Left renal pelvis (tissue), 4 donors: ENCODE data around the gene SH3BP1. TPM values are rescaled to one million over a fixed set of nuclear protein-coding genes. Genes with fewer than 3 reads are reported as not detected.
"Not testable (repeated sequence)": the region's sequence is repeated elsewhere in the genome, so short reads cannot be mapped to it uniquely, and the experiment has no call there.

Experiments used
- DNase-seq, 4 donors: peaks; one replicate each; pipeline ENCODE4 v3.0.0-alpha.2; 2013; ENCODE audit warnings: low read depth in 4 of 4, low spot score in 3 of 4
- polyA plus RNA-seq, 4 donors: library from polyadenylated mRNA; unstranded; fragments of 120-200 nt; gene quantifications; one replicate each; pipeline ENCODE4 v1.2.1, GENCODE V29; 2013; ENCODE audit not compliant: insufficient read length in 4 of 4

The SH3BP1 gene
- polyA plus RNA-seq, 4 donors: 16.1 to 27.5 (median 24.1) TPM

DNA sequence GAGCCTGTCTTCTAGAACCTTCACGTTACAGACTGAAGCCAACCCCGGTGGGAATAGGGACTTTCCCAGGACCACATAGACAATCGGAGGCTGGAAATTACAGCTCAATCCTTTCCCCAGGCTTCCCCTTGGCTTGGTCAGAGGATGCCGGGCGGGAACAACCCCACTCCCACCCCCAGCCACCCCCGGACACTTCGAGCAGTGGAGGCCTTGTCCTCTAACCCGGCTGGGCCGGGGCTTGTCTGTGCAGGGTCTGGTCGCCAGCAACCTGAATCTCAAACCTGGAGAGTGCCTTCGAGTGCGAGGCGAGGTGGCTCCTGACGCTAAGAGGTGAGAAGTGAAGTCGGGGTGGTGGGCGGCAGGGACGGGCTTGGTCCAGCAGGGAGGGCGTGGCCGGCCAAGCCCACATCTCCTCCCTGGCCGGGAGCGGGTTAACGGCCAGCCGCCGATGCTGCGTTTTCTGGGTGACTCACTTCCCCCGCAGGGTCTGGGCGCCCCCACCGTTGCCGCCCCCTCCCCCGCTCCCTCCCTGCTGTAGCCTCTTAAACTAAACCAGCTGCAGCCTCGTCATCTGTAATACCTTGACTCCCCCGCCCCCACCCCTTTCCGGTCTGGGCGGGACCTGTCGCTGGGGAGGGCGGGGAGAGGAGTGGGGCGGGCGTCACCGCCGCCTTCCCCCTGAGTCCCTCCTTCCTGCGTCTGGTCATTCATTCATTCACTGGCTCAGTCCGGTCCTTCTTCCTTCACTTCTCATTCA, 37.4 kb downstream of the SH3BP1 start:
- DNase-seq: peak in 1 of 4 donors; percentile 77

DNA sequence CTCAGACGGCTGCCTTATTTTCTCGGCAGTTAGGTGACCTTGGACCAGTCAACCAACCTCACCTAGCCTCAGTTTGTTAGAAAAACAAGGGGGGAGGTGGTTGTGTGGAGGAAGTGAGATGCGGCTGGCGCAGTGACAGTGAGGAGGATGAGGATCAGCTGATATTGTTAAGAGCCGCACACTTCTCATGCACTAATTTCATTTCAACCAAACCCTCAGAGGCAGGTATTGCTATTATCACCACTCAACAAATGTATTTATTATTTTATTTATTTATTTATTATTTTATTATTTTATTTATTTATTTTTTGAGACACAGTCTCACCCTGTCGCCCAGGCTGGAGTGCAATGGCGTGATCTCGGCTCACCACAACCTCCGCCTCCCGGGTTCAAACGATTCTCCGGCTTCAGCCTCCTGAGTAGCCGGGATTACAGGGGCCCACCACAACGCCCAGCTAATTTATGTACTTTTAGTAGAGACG, 38.1 kb downstream of the SH3BP1 start:
- no peak for DNase-seq

DNA sequence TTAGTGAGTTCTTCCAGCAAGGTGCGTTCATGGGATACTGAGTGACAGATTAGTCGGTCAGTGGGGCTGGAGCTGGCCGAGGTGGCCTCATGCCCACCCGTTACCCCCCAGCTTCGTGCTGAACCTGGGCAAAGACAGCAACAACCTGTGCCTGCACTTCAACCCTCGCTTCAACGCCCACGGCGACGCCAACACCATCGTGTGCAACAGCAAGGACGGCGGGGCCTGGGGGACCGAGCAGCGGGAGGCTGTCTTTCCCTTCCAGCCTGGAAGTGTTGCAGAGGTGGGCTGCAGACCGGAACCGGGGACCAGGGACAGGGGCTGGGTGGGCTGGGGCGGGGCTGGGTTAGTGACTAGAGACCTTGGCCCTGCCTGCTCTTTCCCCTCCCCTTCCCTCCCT, 38.9 kb downstream of the SH3BP1 start:
- no peak for DNase-seq

DNA sequence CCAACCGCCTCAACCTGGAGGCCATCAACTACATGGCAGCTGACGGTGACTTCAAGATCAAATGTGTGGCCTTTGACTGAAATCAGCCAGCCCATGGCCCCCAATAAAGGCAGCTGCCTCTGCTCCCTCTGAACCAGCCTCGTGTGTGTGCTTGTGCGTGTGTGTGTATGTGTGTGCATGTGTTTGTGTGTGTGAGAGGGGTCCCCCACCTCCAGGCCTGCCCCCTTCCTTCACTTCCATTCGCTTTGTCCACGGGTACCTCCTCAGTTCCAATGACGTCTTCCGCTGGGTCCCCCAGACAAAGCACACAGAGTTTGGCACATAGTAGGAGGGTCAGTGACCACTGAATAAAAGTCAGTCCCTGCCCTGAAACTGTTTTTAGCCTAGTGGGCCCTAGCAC, 40.2 kb downstream of the SH3BP1 start:
- no peak for DNase-seq

DNA sequence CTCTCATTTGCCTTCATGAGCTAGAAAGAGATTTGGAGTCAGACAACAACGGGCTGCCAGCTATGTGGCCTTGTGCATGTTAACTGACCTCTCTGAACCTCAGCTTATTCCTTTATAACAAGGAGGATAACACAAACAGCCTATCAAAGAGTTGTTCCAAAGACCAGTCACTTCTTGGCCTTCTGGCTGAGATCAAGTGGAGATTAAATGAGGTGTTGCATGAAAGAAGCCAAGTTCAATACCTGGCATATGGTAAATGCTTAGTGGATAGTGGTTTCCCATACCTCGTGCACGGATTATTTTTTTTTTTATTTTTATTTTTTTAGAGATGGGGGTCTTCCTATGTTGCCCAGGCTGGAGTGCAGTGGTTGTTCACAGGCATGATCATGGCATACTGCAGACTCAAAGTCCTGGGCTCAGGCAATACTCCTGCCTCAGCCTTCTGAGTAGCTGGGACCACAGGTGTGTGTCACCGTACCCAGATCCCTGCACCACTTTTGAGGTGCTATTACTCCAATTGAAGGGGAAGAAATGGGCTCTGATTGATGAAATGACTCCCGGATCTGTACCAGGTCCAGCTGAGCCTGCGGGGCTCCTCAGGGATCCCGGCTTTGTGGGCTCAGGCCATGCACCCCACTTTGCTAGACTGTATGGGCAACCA, 40.9 kb downstream of the SH3BP1 start:
- DNase-seq: no peak

DNA sequence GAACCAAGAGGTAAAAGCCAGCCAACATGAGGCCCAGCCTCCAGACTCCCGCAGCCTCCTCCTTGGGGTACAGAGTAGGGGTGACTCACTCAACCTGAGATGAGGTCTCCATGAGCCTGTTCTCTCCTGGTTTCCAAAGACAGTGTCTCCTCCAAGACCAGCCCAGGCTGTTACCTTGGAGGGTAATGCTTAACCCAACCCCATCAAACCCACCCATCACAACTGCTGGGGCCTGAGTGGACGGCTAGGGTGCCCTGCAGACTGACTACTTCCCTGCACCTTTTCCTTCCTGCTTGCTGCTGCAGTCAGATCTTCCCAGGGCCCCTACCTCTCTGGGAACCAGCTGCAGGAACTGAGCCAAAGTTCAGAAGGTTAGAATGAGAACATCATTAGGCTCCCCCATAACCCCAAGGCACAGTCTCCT, 41.5 kb downstream of the SH3BP1 start:
- no peak for DNase-seq

DNA sequence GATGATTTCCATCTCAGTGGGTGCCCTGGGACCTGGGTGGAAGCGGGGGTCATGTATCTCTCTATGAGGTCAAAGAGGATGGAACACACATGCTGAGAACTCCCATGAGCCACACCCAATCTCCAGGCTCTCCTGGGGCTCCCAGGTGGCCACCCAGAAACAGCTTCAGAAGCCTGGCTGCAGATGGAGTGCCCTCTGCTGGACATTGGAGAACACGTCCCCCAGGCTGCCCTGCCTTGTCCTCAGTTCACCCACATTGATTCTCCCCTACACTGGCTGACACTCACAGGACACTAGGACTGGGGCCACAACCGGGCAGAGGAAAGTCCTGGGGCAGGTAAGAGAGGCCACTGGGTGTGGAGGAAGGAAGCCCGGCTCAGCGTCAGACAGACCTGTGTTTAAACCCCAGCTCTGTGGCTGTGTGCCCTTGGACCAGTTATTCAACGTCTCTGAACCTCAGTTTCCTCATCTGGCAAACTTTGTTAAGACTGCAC, 42.1 kb downstream of the SH3BP1 start:
- DNase-seq: no peak

DNA sequence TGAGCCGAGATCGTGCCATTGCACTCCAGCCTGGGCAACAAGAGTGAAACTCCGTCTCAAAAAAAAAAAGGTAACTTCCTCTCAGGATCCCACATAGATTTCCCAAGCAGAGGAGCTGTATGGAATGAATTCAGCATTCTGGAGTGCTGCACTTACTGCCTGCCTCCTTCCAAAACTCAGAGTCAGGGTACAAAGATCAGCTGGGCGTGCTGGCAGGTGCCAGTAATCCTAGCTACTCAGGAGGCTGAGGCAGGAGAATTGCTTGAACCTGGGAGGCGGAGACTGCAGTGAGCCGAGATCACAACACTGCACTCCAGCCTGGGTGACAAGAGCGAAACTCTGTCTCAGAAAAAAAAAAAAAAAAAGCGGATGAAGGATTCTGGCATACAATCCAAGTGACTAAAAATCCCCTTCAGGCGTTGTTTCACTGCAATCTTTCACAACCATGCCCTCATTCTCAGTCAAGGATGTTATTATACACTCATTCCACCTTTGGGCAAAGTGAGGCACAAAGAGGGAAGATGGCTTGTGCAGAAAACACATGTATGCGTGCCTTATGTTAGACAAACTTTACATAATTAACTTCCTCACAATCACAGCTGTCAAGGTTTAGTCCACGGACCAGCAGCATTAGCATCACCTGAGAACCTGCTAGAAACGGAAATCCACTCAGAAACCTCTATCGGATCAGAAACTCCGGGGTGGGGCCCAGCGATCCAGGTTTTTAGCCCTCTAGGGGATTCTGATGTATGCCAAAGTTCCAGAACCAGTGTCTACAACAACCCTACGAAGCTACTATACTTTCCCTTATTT, 45.5 kb downstream of the SH3BP1 start:
- DNase-seq: no peak

DNA sequence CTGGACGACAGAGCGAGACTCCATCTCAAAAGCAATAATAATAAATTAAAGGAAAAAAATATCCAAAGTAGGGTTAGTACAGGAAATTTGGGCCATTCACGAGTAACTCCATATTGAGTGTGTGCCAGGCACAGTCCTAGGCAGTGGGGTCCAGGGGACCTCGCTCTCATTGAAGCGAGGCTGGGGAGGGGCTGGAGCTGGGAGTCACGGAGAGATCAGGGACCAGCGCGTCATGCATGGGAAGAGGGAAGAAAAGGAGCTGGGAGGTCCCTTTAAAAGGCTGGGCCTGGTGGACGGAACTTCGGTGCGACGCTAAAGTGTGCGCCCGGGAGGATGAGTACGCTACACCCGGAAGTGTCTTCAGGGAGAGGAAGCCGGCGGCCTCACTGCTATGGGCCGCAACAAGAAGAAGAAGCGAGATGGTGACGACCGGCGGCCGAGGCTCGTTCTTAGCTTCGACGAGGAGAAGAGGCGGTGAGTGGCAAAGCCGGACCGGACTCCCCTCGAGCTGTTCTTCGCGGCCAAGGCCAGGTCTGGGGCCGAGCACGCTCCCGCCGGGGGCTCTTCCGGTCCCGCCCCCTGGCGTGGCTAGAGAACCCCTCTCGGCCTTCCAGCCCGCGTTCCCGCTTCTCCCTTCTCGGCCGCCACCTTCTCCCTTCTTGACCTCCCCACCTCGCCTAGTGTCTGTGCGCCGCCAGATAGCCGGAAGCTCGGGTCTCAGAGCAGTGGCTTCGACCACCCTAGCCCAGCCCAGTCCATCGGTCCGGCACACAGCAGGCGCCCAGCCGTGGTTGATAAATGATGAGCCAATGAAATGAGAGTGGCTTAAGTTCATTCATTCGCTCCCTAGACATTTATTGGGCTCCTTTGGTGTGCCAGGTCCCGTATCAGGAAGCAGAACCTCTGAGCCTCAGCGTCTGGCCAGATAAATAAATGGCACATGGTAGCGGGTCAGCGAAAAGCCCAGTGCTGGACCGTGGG, 46.8 kb downstream of the SH3BP1 start, which contains the start of gene NOL12:
NOL12 (plus strand) TSS at position 342 of the 981 bp plus-strand sequence; CDS start at position 392, 50 bp downstream.
- DNase-seq: peak; percentile 76 to 84 (median 80)

DNA sequence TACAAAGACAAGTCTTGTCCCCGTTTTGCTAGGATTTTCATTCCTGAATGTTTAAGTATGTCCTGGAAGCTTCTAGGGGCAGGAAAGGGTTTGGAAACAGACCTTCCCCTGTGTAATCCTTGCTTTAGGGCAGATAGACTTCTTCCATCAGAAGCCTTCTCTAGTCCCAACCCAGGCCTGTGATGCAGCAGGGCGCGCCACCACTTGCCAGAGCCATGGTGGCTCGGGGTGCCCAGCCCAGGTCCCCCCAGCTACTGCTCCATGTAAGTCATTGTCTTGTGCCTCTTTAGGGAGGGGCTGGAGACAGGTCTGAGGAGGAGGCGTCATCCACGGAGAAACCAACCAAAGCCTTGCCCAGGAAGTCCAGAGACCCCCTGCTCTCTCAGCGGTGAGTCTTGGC, 50.9 kb downstream of the SH3BP1 start:
- no peak for DNase-seq

DNA sequence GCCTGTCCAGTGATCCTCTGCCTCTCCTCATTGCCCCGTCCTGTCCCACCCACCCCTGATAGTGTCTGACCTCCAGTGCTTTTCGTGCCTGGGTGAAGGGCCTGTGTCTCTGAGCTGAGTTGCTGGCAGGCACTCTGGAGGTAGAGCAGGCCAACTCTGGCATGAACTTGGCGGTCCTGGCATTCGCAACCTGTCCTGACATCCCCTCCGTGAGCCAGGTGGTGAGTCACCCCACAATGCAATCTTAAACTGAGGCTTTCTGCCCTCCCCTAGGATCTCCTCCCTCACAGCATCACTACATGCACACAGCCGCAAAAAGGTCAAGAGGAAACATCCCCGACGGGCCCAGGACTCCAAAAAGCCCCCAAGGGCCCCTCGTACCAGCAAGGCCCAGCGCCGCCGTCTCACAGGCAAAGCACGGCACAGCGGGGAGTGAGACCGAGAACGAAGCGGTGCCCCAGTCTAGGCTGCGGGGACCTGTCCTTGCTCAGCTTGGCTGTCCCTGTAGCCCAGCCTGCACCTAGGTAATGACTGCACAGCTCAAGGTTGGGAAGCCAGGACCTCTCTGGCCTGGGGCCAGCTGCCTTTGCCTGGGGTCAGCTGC, 51.5 kb downstream of the SH3BP1 start:
- DNase-seq: no peak

DNA sequence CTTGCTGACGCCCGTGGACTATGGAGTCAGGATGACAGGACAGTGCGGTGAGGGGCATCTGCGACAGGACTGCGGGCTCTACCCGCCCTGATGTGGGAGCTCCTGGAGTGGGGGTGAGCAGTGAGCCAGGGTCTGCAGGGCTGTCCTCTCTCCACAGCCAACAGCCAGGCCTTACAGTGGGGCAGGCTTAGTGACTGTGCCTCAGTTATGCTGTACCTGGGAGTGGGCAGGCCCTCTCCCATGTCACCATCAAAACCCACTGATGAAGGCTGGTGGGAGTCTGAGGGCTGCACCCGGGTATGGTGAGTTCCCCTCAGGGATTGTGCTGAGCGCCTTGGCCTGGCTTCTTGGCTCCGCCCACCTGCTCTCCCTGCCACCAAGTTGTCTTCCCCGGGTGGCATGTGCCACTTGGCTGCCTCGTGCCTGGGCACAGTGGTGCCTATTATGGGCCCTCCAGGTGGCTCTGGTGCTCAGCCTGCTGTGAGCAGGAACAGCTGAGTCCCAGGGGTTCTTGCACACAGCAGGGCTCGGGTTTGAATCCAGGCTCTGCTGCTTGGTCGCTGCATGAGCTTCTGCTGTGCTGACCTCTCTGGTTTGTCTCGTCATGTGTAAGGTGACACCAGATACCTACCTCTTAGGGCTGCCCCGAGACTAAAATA, 53.3 kb downstream of the SH3BP1 start:
- no peak for DNase-seq

DNA sequence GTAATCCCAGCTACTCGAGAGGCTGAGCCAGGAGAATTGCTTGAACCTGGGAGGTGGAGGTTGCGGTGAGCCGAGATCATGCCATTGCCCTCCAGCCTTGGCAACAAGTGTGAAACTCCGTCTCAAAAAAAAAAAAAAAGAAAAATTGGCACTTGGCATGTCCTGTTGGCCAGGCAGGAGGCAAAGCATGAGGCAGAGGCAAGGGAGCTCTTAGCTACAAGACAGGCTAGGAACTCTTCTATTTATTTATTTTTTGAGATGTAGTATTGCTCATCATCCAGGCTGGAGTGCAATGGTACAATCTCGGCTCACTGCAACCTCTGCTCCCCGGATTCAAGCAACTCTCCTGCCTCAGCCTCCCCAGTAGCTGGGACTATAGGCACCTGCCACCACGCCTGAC, 54.7 kb downstream of the SH3BP1 start:
- DNase-seq: not testable (repeated sequence)

DNA sequence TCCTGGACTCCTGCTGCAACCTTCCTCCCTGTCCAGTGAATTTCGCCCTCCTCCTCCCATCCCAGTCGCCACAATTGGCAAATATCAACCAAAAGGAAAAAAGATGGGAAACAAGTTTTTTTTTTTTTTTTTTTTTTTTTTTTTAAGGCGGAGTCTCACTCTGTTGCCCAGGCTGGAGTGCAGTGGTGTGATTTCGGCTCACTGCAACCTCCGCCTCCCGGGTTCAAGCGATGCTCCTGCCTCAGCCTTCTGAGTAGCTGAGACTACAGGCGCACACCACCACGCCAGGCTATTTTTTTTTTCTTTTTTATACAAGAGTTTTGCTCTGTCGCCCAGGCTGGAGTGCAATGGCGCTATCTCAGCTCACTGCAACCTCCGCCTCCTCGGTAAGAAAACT, 56.8 kb downstream of the SH3BP1 start:
- DNase-seq: not testable (repeated sequence)

DNA sequence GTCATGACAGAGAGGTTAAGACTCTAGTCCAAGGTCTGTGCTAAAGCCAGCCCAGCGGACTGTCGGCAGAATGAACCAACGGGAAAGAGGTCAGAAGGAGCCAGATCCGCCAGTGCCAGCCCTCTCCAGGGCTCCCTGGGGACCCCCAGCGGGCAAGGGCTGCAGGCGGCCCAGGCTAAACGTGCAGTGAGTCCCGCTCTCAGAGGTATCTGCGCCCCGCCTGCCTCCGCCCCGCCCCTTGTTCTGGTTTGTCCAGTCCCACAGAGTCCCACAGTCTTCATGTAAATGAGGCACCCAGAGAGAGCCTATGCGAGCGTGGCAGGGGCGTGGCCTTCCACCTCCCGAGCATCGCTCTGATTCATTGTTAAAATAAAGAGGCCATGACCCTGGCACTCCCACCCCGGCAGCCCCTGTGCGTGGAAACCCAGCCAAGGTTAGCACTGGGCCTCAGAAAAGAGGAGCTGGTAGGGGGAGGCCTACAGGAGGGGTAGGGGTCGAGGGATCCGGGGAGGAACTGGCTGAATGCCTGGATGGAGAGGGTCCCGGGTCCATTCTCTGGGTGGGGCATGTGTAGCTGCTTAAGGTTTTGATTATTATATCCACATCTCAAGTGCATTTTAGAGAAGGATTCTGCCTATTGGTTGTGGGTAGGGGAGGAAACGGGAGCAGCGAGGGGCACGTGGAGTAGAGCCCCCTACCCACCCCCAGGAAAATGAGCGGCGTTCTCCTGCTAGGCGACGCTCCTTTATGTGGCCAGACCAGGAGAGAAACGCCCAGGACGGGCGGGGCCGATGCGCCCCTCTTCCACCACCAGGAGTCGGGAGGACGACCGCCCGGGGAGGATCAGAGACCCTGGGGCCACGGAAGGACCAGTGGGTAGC, 57.4 kb downstream of the SH3BP1 start, which contains the start of gene TRIOBP:
TRIOBP (plus strand) TSS at position 392 of the 881 bp plus-strand sequence. CDS start 4,318 bp downstream, outside the sequence.
- peak; percentile 75 to 88 (median 80) for DNase-seq

DNA sequence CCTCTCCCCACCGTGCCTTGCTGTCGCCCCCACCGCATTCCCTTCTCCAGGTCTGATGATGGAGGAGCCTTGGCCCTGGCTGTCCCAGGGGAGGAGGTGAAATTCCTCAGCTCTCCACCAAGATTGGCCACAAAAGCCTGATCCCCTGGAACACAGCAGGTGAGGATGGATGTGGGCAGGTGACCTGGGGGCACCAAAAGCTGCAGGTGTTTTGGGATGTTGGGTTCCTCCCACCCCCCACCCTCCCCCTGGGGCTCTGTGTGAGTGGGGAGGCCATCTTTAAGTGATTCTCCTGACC, 58.0 kb downstream of the SH3BP1 start:
- DNase-seq: no peak

DNA sequence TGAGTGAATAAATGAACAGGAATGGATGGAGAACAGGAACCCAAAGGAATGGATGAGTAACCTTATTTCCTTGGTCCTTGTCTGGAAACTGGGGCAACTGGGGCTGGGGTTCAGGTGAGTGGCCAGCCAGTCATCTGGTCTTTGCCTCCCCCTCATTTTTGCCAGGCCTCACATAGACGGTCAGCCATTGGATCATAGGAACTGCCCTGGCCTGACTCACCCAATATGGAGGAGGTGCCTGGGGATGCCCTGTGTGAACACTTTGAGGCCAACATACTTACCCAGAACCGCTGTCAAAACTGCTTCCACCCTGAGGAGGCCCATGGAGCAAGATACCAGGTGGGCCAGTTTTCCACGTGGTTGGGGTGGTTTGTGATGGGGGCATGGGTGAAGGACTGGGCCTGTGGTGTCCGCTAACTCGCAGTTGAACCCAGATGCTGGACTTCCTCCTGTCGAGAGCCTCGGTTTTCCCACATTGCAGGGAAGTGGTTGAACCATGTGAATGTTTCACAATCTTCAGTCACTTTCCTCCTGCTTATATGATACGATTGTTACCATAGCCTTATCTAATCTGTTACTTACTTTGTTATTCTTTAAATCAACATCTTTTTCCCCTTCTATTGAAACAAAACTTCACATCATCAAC, 61.8 kb downstream of the SH3BP1 start:
- DNase-seq: no peak
